Activated CD4-positive, alpha-beta memory T cell treated with anti-CD3 and anti-CD28 coated beads for 36 hours (primary cell): Measurements from ENCODE around the gene ST6GALNAC3. TPM values are rescaled to one million over a fixed set of nuclear protein-coding genes. Genes with fewer than 3 reads are reported as not detected.

Experiments used
- CTCF ChIA-PET: fragments of 350-600 bp; sonication (Branson Sonifier 250); formaldehyde crosslinking; loops from one replicate; lab custom pipeline; 2021; ENCODE audit warnings: antibody characterized with exemption, inconsistent platforms; lab: Charles Lee
- POLR2A ChIA-PET: fragments of 350-600 bp; sonication (Branson Sonifier 250); formaldehyde crosslinking; loops from one replicate; lab custom pipeline; 2021; ENCODE audit warnings: antibody characterized with exemption; lab: Charles Lee
- DNase-seq: peaks from one replicate; pipeline ENCODE4 v3.0.0-alpha.2; 2020
- H3K27ac Mint-ChIP-seq: one replicate; pipeline ENCODE4 v1.8.0; 2021; ENCODE audit warnings: mixed read lengths
- H3K27me3 Mint-ChIP-seq: one replicate; pipeline ENCODE4 v1.8.0; 2021; ENCODE audit warnings: mixed read lengths
- H3K36me3 Mint-ChIP-seq: one replicate; pipeline ENCODE4 v1.8.0; 2021; ENCODE audit warnings: mixed read lengths
- H3K4me1 Mint-ChIP-seq: one replicate; pipeline ENCODE4 v1.8.0; 2021; ENCODE audit warnings: low read depth, mixed read lengths
- H3K4me3 Mint-ChIP-seq: one replicate; pipeline ENCODE4 v1.8.0; 2021; ENCODE audit warnings: mild to moderate bottlenecking, mixed read lengths
- H3K9me3 Mint-ChIP-seq: one replicate; pipeline ENCODE4 v1.8.0; 2021; ENCODE audit warnings: mixed read lengths
- intact Hi-C: fragments of 100-400 bp; cut with micrococcal nuclease; formaldehyde crosslinking; loops from one replicate; pipeline ENCODE4 v1.15.1; 2023
- total RNA-seq, 2 experiments: library from RNA; stranded (reverse); gene quantifications; one replicate each; pipeline ENCODE4 v1.2.3, GENCODE V29; 2021

The ST6GALNAC3 gene
- total RNA-seq, 2 experiments from 2014 or later = 0.26 to 0.41 TPM

- Mint-ChIP-seq H3K4me3 (no peak overlapping the region), H3K9me3 (peaks cover 7% of the 10 kb centered on the region), H3K4me1 (no peaks in the 10 kb centered on the region), H3K27me3 (no peaks in the 10 kb centered on the region), H3K27ac (no peak overlapping the region), H3K36me3 (no peaks in the 10 kb centered on the region)
- intact Hi-C loops = no loop called here
- CTCF ChIA-PET = no interaction called here
- DNase-seq = no peak
- POLR2A ChIA-PET = no interaction called here
Measured at GRCh38 chr1:76541618-76542017, 467.1 kb downstream of the ST6GALNAC3 start.

GRCh38 chr1:76542359-76542758 lies 467.8 kb downstream of the ST6GALNAC3 start:
- H3K9me3 Mint-ChIP-seq = peaks cover 7% of the 10 kb centered on the region
- no peak for DNase-seq
- ChIA-PET POLR2A (no interaction called here), CTCF (no interaction called here)
- H3K27me3 Mint-ChIP-seq = no peaks in the 10 kb centered on the region
- no peaks in the 10 kb centered on the region for H3K36me3 Mint-ChIP-seq
- intact Hi-C loops = no loop called here
- no peak overlapping the region for H3K27ac Mint-ChIP-seq
- H3K4me3 Mint-ChIP-seq = no peak overlapping the region
- H3K4me1 Mint-ChIP-seq = no peaks in the 10 kb centered on the region

GRCh38 chr1:76543495-76543894 lies 468.9 kb downstream of the ST6GALNAC3 start:
- POLR2A ChIA-PET = no interaction called here
- Mint-ChIP-seq H3K27me3 (no peaks in the 10 kb centered on the region), H3K4me1 (no peaks in the 10 kb centered on the region), H3K36me3 (no peaks in the 10 kb centered on the region), H3K4me3 (no peak overlapping the region), H3K27ac (no peak overlapping the region), H3K9me3 (peaks cover 7% of the 10 kb centered on the region)
- CTCF ChIA-PET = no interaction called here
- intact Hi-C loops = no loop called here
- DNase-seq = no peak

- no peak for DNase-seq
- H3K4me1 Mint-ChIP-seq = no peaks in the 10 kb centered on the region
- H3K9me3 Mint-ChIP-seq = no peaks in the 10 kb centered on the region
- no peaks in the 10 kb centered on the region for H3K36me3 Mint-ChIP-seq
- no peak overlapping the region for H3K4me3 Mint-ChIP-seq
- ChIA-PET POLR2A (no interaction called here), CTCF (no interaction called here)
- intact Hi-C loops = no loop called here
- no peaks in the 10 kb centered on the region for H3K27me3 Mint-ChIP-seq
- no peak overlapping the region for H3K27ac Mint-ChIP-seq
Measured at GRCh38 chr1:76546354-76546933, 471.9 kb downstream of the ST6GALNAC3 start.

- Mint-ChIP-seq H3K27me3 (no peaks in the 10 kb centered on the region), H3K36me3 (no peaks in the 10 kb centered on the region), H3K4me3 (no peak overlapping the region)
Measured at GRCh38 chr1:76547916-76548315, 473.4 kb downstream of the ST6GALNAC3 start.

GRCh38 chr1:76548513-76549100 lies 474.1 kb downstream of the ST6GALNAC3 start:
- CTCF ChIA-PET = no interaction called here
- intact Hi-C loops = no loop called here
- H3K36me3 Mint-ChIP-seq = no peaks in the 10 kb centered on the region
- no peaks in the 10 kb centered on the region for H3K9me3 Mint-ChIP-seq
- POLR2A ChIA-PET = no interaction called here
- H3K4me3 Mint-ChIP-seq = no peak overlapping the region
- no peak for DNase-seq
- H3K27me3 Mint-ChIP-seq = no peaks in the 10 kb centered on the region
- no peak overlapping the region for H3K27ac Mint-ChIP-seq
- H3K4me1 Mint-ChIP-seq = no peaks in the 10 kb centered on the region

More at GRCh38 chr1:76547916-76548315, 473.4 kb downstream of the ST6GALNAC3 start:
- intact Hi-C loops = no loop called here
- H3K4me1 Mint-ChIP-seq = no peaks in the 10 kb centered on the region
- DNase-seq = no peak
- ChIA-PET CTCF (interaction anchor here (0.7 kb wide), 1 partner anchor 207 kb away, joined by 3 read pairs; no protein-coding TSS in a partner anchor), POLR2A (interaction anchor here (0.7 kb wide), 1 partner anchor 380 kb away, joined by 4 read pairs; no protein-coding TSS in a partner anchor)
- no peak overlapping the region for H3K27ac Mint-ChIP-seq
- no peaks in the 10 kb centered on the region for H3K9me3 Mint-ChIP-seq

GRCh38 chr1:76554283-76554682 lies 479.7 kb downstream of the ST6GALNAC3 start:
- no peaks in the 10 kb centered on the region for H3K36me3 Mint-ChIP-seq
- POLR2A ChIA-PET = no interaction called here
- intact Hi-C loops = no loop called here
- H3K4me1 Mint-ChIP-seq = no peaks in the 10 kb centered on the region
- H3K9me3 Mint-ChIP-seq = no peaks in the 10 kb centered on the region
- no peak for DNase-seq
- H3K4me3 Mint-ChIP-seq = no peak overlapping the region
- no peak overlapping the region for H3K27ac Mint-ChIP-seq
- CTCF ChIA-PET = no interaction called here
- no peaks in the 10 kb centered on the region for H3K27me3 Mint-ChIP-seq

- CTCF ChIA-PET = no interaction called here
- no peak overlapping the region for H3K4me3 Mint-ChIP-seq
- no peaks in the 10 kb centered on the region for H3K36me3 Mint-ChIP-seq
- no peaks in the 10 kb centered on the region for H3K9me3 Mint-ChIP-seq
- DNase-seq = no peak
- POLR2A ChIA-PET = no interaction called here
- intact Hi-C loops = no loop called here
- H3K4me1 Mint-ChIP-seq = no peaks in the 10 kb centered on the region
- no peak overlapping the region for H3K27ac Mint-ChIP-seq
- H3K27me3 Mint-ChIP-seq = no peaks in the 10 kb centered on the region
Measured at GRCh38 chr1:76562292-76562691, 487.7 kb downstream of the ST6GALNAC3 start.

GRCh38 chr1:76568573-76569238 lies 494.2 kb downstream of the ST6GALNAC3 start:
- CTCF ChIA-PET = no interaction called here

GRCh38 chr1:76571248-76571647 lies 496.7 kb downstream of the ST6GALNAC3 start:
- CTCF ChIA-PET = no interaction called here
- no peak for DNase-seq
- Mint-ChIP-seq H3K27ac (no peak overlapping the region), H3K4me3 (no peak overlapping the region), H3K36me3 (no peaks in the 10 kb centered on the region), H3K4me1 (no peaks in the 10 kb centered on the region), H3K9me3 (no peaks in the 10 kb centered on the region), H3K27me3 (no peaks in the 10 kb centered on the region)
- POLR2A ChIA-PET = no interaction called here
- intact Hi-C loops = no loop called here

More at GRCh38 chr1:76568573-76569238, 494.2 kb downstream of the ST6GALNAC3 start:
- POLR2A ChIA-PET = no interaction called here
- no peaks in the 10 kb centered on the region for H3K36me3 Mint-ChIP-seq
- no peaks in the 10 kb centered on the region for H3K9me3 Mint-ChIP-seq
- no peak overlapping the region for H3K27ac Mint-ChIP-seq
- no peak overlapping the region for H3K4me3 Mint-ChIP-seq
- no peak for DNase-seq
- no peaks in the 10 kb centered on the region for H3K4me1 Mint-ChIP-seq
- H3K27me3 Mint-ChIP-seq = no peaks in the 10 kb centered on the region
- intact Hi-C loops = no loop called here

GRCh38 chr1:76572229-76572628 lies 497.7 kb downstream of the ST6GALNAC3 start:
- H3K27me3 Mint-ChIP-seq = no peaks in the 10 kb centered on the region
- H3K36me3 Mint-ChIP-seq = no peaks in the 10 kb centered on the region
- no peaks in the 10 kb centered on the region for H3K9me3 Mint-ChIP-seq
- ChIA-PET CTCF (no interaction called here), POLR2A (no interaction called here)
- no peak overlapping the region for H3K27ac Mint-ChIP-seq
- DNase-seq = no peak
- H3K4me1 Mint-ChIP-seq = no peaks in the 10 kb centered on the region
- no peak overlapping the region for H3K4me3 Mint-ChIP-seq
- intact Hi-C loops = no loop called here

GRCh38 chr1:76576876-76577524 lies 502.5 kb downstream of the ST6GALNAC3 start:
- Mint-ChIP-seq H3K27ac (no peak overlapping the region), H3K4me1 (no peaks in the 10 kb centered on the region), H3K4me3 (no peak overlapping the region), H3K9me3 (no peaks in the 10 kb centered on the region), H3K36me3 (no peaks in the 10 kb centered on the region), H3K27me3 (no peaks in the 10 kb centered on the region)
- POLR2A ChIA-PET = no interaction called here
- DNase-seq = no peak
- intact Hi-C loops = no loop called here
- CTCF ChIA-PET = no interaction called here
